ENCODE measurements around the gene BRINP1.

The BRINP1 gene

GRCh38 chr9:119240546-119240945 lies 128.7 kb downstream of the BRINP1 start (continued):
- TF ChIP-seq ZNF18 (tag by site-specific recombination; IDR thresholded peaks at IDR 0.05): no peak
- no peak for TF ChIP-seq ZNF48 (tag by site-specific recombination; IDR thresholded peaks at IDR 0.05)
- no peak for TF ChIP-seq ZNF148 (tag by site-specific recombination; IDR thresholded peaks at IDR 0.05; ENCODE audit: borderline replicate concordance)
- TF ChIP-seq ZNF561 (tag by site-specific recombination; IDR thresholded peaks at IDR 0.05; ENCODE audit: borderline replicate concordance): no peak
- TF ChIP-seq ZNF488 (tag by site-specific recombination; IDR thresholded peaks at IDR 0.05): no peak
- no peak for TF ChIP-seq YY1 (tag by site-specific recombination; IDR thresholded peaks at IDR 0.05)

DNA sequence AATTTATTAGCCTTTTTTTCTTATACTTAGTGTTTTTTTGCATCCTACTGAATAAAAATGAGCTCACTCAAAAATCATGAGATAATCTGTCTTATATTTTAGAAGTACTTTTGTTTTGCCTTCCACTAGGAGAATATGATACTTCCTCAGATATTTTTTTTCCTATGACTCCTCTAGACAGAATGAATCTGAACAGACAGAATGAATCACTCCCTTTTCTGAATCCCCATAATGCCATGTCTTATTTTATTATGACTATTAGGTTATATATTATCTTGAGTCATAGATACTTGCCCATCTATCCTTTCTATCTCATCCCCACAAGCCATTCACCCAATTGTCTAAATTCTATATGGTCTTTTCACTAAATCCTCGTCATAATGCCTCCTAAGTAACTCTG lies 134.6 kb downstream of the BRINP1 start:
- Histone ChIP-seq H3K9me3 (ENCODE audit: control insufficient read depth, insufficient read depth, low read depth, low read length) (no peaks in the 10 kb centered on the region), H3K27ac (ENCODE audit: extremely low read depth, low read depth, low read length) (no peak overlapping the region), H3K4me1 (ENCODE audit: control insufficient read depth, insufficient read depth, low read length) (no peaks in the 10 kb centered on the region), H3K36me3 (ENCODE audit: control insufficient read depth in 2 of 2, insufficient read depth in 1 of 2, low read length in 2 of 2) (no peaks in the 10 kb centered on the region), H3K4me3 (ENCODE audit: low read depth, low read length) (no peak overlapping the region)
- TF ChIP-seq, protein P1, sequence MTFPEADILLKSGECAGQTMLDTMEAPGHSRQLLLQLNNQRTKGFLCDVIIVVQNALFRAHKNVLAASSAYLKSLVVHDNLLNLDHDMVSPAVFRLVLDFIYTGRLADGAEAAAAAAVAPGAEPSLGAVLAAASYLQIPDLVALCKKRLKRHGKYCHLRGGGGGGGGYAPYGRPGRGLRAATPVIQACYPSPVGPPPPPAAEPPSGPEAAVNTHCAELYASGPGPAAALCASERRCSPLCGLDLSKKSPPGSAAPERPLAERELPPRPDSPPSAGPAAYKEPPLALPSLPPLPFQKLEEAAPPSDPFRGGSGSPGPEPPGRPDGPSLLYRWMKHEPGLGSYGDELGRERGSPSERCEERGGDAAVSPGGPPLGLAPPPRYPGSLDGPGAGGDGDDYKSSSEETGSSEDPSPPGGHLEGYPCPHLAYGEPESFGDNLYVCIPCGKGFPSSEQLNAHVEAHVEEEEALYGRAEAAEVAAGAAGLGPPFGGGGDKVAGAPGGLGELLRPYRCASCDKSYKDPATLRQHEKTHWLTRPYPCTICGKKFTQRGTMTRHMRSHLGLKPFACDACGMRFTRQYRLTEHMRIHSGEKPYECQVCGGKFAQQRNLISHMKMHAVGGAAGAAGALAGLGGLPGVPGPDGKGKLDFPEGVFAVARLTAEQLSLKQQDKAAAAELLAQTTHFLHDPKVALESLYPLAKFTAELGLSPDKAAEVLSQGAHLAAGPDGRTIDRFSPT (tag by site-specific recombination; IDR thresholded peaks at IDR 0.05): no peak
- no peak for TF ChIP-seq ZNF529 (tag by site-specific recombination; IDR thresholded peaks at IDR 0.05; ENCODE audit: insufficient replicate concordance)
- TF ChIP-seq ZNF776 (tag by site-specific recombination; IDR thresholded peaks at IDR 0.05; ENCODE audit: borderline replicate concordance): no peak
- no peak for TF ChIP-seq ZNF394 (tag by site-specific recombination; IDR thresholded peaks at IDR 0.05; ENCODE audit: borderline replicate concordance)
- no peak for TF ChIP-seq ZBTB20 (tag by site-specific recombination; IDR thresholded peaks at IDR 0.05)
- no peak for TF ChIP-seq ZNF555 (tag by site-specific recombination; conservative IDR thresholded peaks at IDR 0.05)
- TF ChIP-seq, protein P2, sequence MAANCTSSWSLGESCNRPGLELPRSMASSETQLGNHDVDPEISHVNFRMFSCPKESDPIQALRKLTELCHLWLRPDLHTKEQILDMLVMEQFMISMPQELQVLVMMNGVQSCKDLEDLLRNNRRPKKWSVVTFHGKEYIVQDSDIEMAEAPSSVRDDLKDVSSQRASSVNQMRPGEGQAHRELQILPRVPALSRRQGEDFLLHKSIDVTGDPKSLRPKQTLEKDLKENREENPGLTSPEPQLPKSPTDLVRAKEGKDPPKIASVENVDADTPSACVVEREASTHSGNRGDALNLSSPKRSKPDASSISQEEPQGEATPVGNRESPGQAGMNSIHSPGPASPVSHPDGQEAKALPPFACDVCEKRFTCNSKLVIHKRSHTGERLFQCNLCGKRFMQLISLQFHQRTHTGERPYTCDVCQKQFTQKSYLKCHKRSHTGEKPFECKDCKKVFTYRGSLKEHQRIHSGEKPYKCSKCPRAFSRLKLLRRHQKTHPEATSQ (tag by site-specific recombination; IDR thresholded peaks at IDR 0.05): no peak
- no peak for TF ChIP-seq GLIS2 (tag by site-specific recombination; IDR thresholded peaks at IDR 0.05)
- TF ChIP-seq HOXD13 (CRISPR knock-in tag; IDR thresholded peaks at IDR 0.05; ENCODE audit: borderline replicate concordance): no peak
- TF ChIP-seq ZNF658 (tag by site-specific recombination; IDR thresholded peaks at IDR 0.05): no peak
- TF ChIP-seq ZNF311 (tag by site-specific recombination; IDR thresholded peaks at IDR 0.05; ENCODE audit: borderline replicate concordance): no peak
- TF ChIP-seq KLF1 (tag by site-specific recombination; IDR thresholded peaks at IDR 0.05): no peak
- TF ChIP-seq ZNF48 (tag by site-specific recombination; IDR thresholded peaks at IDR 0.05): no peak
- TF ChIP-seq, protein P3, sequence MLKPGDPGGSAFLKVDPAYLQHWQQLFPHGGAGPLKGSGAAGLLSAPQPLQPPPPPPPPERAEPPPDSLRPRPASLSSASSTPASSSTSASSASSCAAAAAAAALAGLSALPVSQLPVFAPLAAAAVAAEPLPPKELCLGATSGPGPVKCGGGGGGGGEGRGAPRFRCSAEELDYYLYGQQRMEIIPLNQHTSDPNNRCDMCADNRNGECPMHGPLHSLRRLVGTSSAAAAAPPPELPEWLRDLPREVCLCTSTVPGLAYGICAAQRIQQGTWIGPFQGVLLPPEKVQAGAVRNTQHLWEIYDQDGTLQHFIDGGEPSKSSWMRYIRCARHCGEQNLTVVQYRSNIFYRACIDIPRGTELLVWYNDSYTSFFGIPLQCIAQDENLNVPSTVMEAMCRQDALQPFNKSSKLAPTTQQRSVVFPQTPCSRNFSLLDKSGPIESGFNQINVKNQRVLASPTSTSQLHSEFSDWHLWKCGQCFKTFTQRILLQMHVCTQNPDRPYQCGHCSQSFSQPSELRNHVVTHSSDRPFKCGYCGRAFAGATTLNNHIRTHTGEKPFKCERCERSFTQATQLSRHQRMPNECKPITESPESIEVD (tag by site-specific recombination; IDR thresholded peaks at IDR 0.05): no peak
- TF ChIP-seq BCL11B (tag by site-specific recombination; IDR thresholded peaks at IDR 0.05; ENCODE audit: low read depth): no peak
- TF ChIP-seq ZNF239 (tag by site-specific recombination; IDR thresholded peaks at IDR 0.05): no peak
- no peak for TF ChIP-seq ZNF23 (tag by site-specific recombination; IDR thresholded peaks at IDR 0.05; ENCODE audit: borderline replicate concordance)
- TF ChIP-seq TRIM28 (IDR thresholded peaks at IDR 0.05; ENCODE audit: borderline replicate concordance, low read length): no peak
- ChIA-PET CTCF (no interaction called here), POLR2A (no interaction called here)
